GM18909 (cell line): Measurements from ENCODE around the gene CTSD.

Source experiments
- ATAC-seq: cut with Tn5 transposase; IDR thresholded peaks from one replicate; pipeline ENCODE4 v1.9.1; 2021; ENCODE audit warnings: mild to moderate bottlenecking; ENCODE audit not compliant: unreplicated experiment, poor library complexity

Gene CTSD

GRCh38 chr11:1733009-1733715 is 30.6 kb downstream of the CTSD start:
- no peak for ATAC-seq

- no peak for ATAC-seq
Measured at GRCh38 chr11:1732418-1733008, 31.2 kb downstream of the CTSD start.

- no peak for ATAC-seq
Measured at GRCh38 chr11:1731451-1732059, 32.2 kb downstream of the CTSD start.

GRCh38 chr11:1730059-1730629 is 33.6 kb downstream of the CTSD start:
- ATAC-seq, result no peak

- ATAC-seq, result no peak
Measured at GRCh38 chr11:1729692-1730011, 34.1 kb downstream of the CTSD start.

GRCh38 chr11:1728931-1729691 is 34.6 kb downstream of the CTSD start:
- ATAC-seq, result no peak

GRCh38 chr11:1728301-1728700 is 35.4 kb downstream of the CTSD start:
- ATAC-seq, result no peak

- no peak for ATAC-seq
Measured at GRCh38 chr11:1727861-1728260, 35.9 kb downstream of the CTSD start.

- ATAC-seq, result no peak
Measured at GRCh38 chr11:1727096-1727690, 36.5 kb downstream of the CTSD start.

- no peak for ATAC-seq
Measured at GRCh38 chr11:1719781-1720180, 43.9 kb downstream of the CTSD start.

- no peak for ATAC-seq
Measured at GRCh38 chr11:1718326-1718725, 45.4 kb downstream of the CTSD start.

- ATAC-seq, result no peak
Measured at GRCh38 chr11:1717745-1718144, 46.0 kb downstream of the CTSD start.

- no peak for ATAC-seq
Measured at GRCh38 chr11:1714908-1715885, 48.5 kb downstream of the CTSD start.

GRCh38 chr11:1708716-1709115 is 55.0 kb downstream of the CTSD start:
- no peak for ATAC-seq

- ATAC-seq, result no peak
Measured at GRCh38 chr11:1707751-1708150, 56.0 kb downstream of the CTSD start.

- no peak for ATAC-seq
Measured at GRCh38 chr11:1706634-1707400, 56.9 kb downstream of the CTSD start.

GRCh38 chr11:1705126-1706052 is 58.3 kb downstream of the CTSD start:
- ATAC-seq, result no peak

GRCh38 chr11:1703146-1703545 is 60.6 kb downstream of the CTSD start:
- ATAC-seq, result no peak
